Breast epithelium (tissue), 4 donors: Measurements from ENCODE around the gene OCA2. TPM values are rescaled to one million over a fixed set of nuclear protein-coding genes. Genes with fewer than 3 reads are reported as not detected.

Experiments used
- DNase-seq, 2 donors: peaks; one replicate each; pipeline ENCODE4 v3.0.0-alpha.2; 2019; ENCODE audit warnings: low spot score in 2 of 2
- H3K27ac ChIP-seq, 2 donors: fragments of 200-600 bp; sonication (generic) in 1 of 2; one replicate each; pipeline ENCODE4 v1.5.1; 2016 to 2019; ENCODE audit warnings: mild to moderate bottlenecking in 1 of 2
- H3K27me3 ChIP-seq, 2 donors: fragments of 200-600 bp; sonication (generic) in 1 of 2; one replicate each; pipeline versions ENCODE4 v1.5.1 to v1.6.0; 2017 to 2019; ENCODE audit warnings: control low read depth in 1 of 2, mild to moderate bottlenecking in 1 of 2
- H3K36me3 ChIP-seq: fragments of 200-600 bp; one replicate; pipeline ENCODE4 v1.5.1; 2019
- H3K4me1 ChIP-seq, 2 donors: fragments of 200-600 bp; sonication (generic); one replicate each; pipeline ENCODE4 v1.5.1; 2016 to 2019; ENCODE audit warnings: control low read depth in 1 of 2
- H3K4me3 ChIP-seq, 3 donors: fragments of 200-600 bp; sonication (generic); 1 replicate in 2 of 3; 2 replicates in 1 of 3; pipeline ENCODE4 v1.5.1; 2016 to 2019; ENCODE audit warnings: mild to moderate bottlenecking in 3 of 3, moderate library complexity in 2 of 3
- H3K9me3 ChIP-seq, 2 donors: fragments of 200-600 bp; sonication (generic) in 1 of 2; one replicate each; pipeline ENCODE4 v1.5.1; 2016 to 2019; ENCODE audit warnings: control low read depth in 1 of 2
- CTCF ChIP-seq, 3 donors: fragments of 450-650 bp; IDR thresholded peaks; one replicate each; pipeline ENCODE4 v1.5.1; 2016 to 2017; ENCODE audit warnings: antibody characterized with exemption in 3 of 3, mild to moderate bottlenecking in 3 of 3, moderate library complexity in 3 of 3
- POLR2A ChIP-seq: fragments of 450-650 bp; IDR thresholded peaks from one replicate; pipeline ENCODE4 v1.6.1; 2016; ENCODE audit warnings: antibody characterized with exemption, mild to moderate bottlenecking, moderate library complexity
- POLR2AphosphoS5 ChIP-seq, 3 donors: sonication (generic); formaldehyde crosslinking; IDR thresholded peaks; one replicate each; pipeline ENCODE4 v1.6.1; 2017; ENCODE audit warnings: antibody characterized with exemption in 3 of 3
- intact Hi-C: fragments of 100-400 bp; cut with DNase I; formaldehyde crosslinking; loops from one replicate; pipeline ENCODE4 v1.15.1; 2023; ENCODE audit warnings: low total_unique reads
- total RNA-seq, 3 donors: library from RNA; depleted of rRNA; stranded (reverse); fragments of >200 nt; gene quantifications; one replicate each; pipeline ENCODE4 v1.1.0, GENCODE V29; 2016

Gene OCA2
- total RNA-seq, 3 donors from 2014 or later, result 0.59 to 0.80 (median 0.66) TPM

GRCh38 chr15:27973886-27974285 is 125.2 kb downstream of the OCA2 start:
- H3K4me1 ChIP-seq, result no peaks in the 10 kb centered on the region
- no peak for DNase-seq
- H3K4me3 ChIP-seq, result no peak overlapping the region
- H3K27ac ChIP-seq, result no peak overlapping the region
- no peak for TF ChIP-seq POLR2AphosphoS5 (IDR thresholded peaks at IDR 0.05)
- TF ChIP-seq CTCF (IDR thresholded peaks at IDR 0.05), result no peak
- no peak for TF ChIP-seq POLR2A
- H3K27me3 ChIP-seq, result no peaks in the 10 kb centered on the region
- no peaks in the 10 kb centered on the region for H3K36me3 ChIP-seq
- intact Hi-C loops, result no loop called here
- H3K9me3 ChIP-seq, result peaks cover 0 to 8% of the 10 kb centered on the region in 2 donors

GRCh38 chr15:27970661-27971392 is 128.3 kb downstream of the OCA2 start:
- no peak for DNase-seq
- Histone ChIP-seq H3K27ac (no peak overlapping the region), H3K36me3 (no peaks in the 10 kb centered on the region), H3K4me1 (no peaks in the 10 kb centered on the region), H3K27me3 (no peaks in the 10 kb centered on the region), H3K4me3 (no peak overlapping the region), H3K9me3 (peaks cover 0 to 8% of the 10 kb centered on the region in 2 donors)
- TF ChIP-seq POLR2AphosphoS5 (IDR thresholded peaks at IDR 0.05) (no peak), CTCF (IDR thresholded peaks at IDR 0.05) (no peak), POLR2A (no peak)
- intact Hi-C loops, result no loop called here

DNA sequence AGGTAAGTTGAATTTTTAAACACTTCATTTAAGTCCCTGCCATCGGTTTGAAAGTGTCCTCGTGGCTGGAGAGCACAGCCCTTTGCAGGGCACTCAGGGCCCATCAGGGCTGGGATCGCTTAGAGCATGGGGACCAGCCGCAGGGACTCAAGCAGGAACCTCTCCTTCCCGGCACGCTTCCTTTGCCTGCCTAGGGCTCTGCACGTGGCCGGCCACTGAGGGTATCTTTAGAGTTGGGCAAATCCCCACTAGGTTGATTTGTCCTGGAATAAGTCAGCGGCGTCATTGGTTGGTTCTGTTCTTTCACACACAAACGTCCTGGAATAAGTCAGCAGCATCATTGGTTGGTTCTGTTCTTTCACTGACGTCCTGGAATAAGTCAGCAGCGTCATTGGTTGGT is 131.6 kb downstream of the OCA2 start:
- intact Hi-C loops, result no loop called here
- TF ChIP-seq POLR2A (no peak), POLR2AphosphoS5 (IDR thresholded peaks at IDR 0.05) (no peak), CTCF (IDR thresholded peaks at IDR 0.05) (no peak)
- Histone ChIP-seq H3K4me1 (no peaks in the 10 kb centered on the region), H3K4me3 (no peak overlapping the region), H3K36me3 (no peaks in the 10 kb centered on the region), H3K27ac (no peak overlapping the region), H3K27me3 (no peaks in the 10 kb centered on the region), H3K9me3 (peaks cover 0 to 8% of the 10 kb centered on the region in 2 donors)
- no peak for DNase-seq

- H3K4me3 ChIP-seq, result no peak overlapping the region
- H3K27me3 ChIP-seq, result no peaks in the 10 kb centered on the region
- DNase-seq, result no peak
- H3K36me3 ChIP-seq, result no peaks in the 10 kb centered on the region
- no peaks in the 10 kb centered on the region for H3K4me1 ChIP-seq
- intact Hi-C loops, result no loop called here
- no peaks in the 10 kb centered on the region for H3K9me3 ChIP-seq
- H3K27ac ChIP-seq, result no peak overlapping the region
- no peak for TF ChIP-seq POLR2A
- no peak for TF ChIP-seq CTCF (IDR thresholded peaks at IDR 0.05)
- TF ChIP-seq POLR2AphosphoS5 (IDR thresholded peaks at IDR 0.05), result no peak
Observed at GRCh38 chr15:27965546-27965945, 133.6 kb downstream of the OCA2 start.

DNA sequence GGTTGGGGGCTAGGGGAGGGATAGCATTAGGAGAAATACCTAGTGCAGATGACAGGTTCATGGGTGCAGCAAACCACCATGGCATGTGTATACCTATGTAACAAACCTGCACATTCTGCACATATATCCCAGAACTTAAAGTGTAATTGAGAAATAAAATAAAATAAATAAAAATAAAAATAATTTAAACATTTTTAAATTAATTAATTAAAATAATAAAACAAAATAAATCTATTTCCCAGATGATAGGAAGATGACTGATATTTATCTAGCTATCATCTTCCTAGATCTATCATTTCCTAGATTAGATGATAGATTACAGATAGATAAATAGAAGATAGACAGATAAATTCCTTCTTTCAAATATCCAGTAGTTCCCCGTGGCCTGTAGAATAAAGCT is 137.3 kb downstream of the OCA2 start:
- H3K36me3 ChIP-seq, result no peaks in the 10 kb centered on the region
- DNase-seq, result no peak
- H3K27ac ChIP-seq, result no peak overlapping the region
- intact Hi-C loops, result no loop called here
- no peaks in the 10 kb centered on the region for H3K4me1 ChIP-seq
- TF ChIP-seq POLR2A, result no peak
- no peak for TF ChIP-seq POLR2AphosphoS5 (IDR thresholded peaks at IDR 0.05)
- no peak for TF ChIP-seq CTCF (IDR thresholded peaks at IDR 0.05)
- no peaks in the 10 kb centered on the region for H3K9me3 ChIP-seq
- no peak overlapping the region for H3K4me3 ChIP-seq
- no peaks in the 10 kb centered on the region for H3K27me3 ChIP-seq
